Panc1 (cell line): ENCODE measurements around the gene MED12L.

Source experiments
- CTCF ChIP-seq: fragments of 450-650 bp; IDR thresholded peaks from 2 replicates; pipeline ENCODE4 v1.5.1; 2017; ENCODE audit warnings: mild to moderate bottlenecking
- POLR2AphosphoS5 ChIP-seq: IDR thresholded peaks from 2 replicates; pipeline ENCODE4 v1.6.1; 2012; ENCODE audit warnings: mild to moderate bottlenecking, low read depth, low read length, moderate library complexity
- REST ChIP-seq, 2 experiments: IDR thresholded peaks; 2 replicates each; pipeline ENCODE4 v1.6.1; 2011 to 2012; ENCODE audit warnings: low read depth in 2 of 2, control low read depth in 1 of 2, low read length in 1 of 2, mild to moderate bottlenecking in 1 of 2, moderate library complexity in 1 of 2; ENCODE audit not compliant: insufficient read depth in 1 of 2
- SIN3A ChIP-seq: IDR thresholded peaks from 2 replicates; pipeline ENCODE4 v1.6.1; 2012; ENCODE audit warnings: low read depth, mild to moderate bottlenecking, low read length, moderate library complexity, borderline replicate concordance; ENCODE audit not compliant: insufficient read depth
- TCF7L2 ChIP-seq: IDR thresholded peaks from 2 replicates; pipeline ENCODE4 v1.6.1; 2011; ENCODE audit warnings: mild to moderate bottlenecking, low read depth, low read length, inconsistent platforms

- TF ChIP-seq CTCF: peak; percentile 20; the same call in 1 of the 2 replicates
- no peak for TF ChIP-seq POLR2AphosphoS5
- no peak for TF ChIP-seq REST (IDR thresholded peaks at IDR 0.05; ENCODE audit: insufficient read depth in 1 of 2, low read depth in 2 of 2, low read length in 1 of 2)
- no peak for TF ChIP-seq SIN3A
- no peak for TF ChIP-seq TCF7L2
Observed at GRCh38 chr3:151093905-151094304, 8.4 kb downstream of the MED12L start.
